Smooth muscle cell (in vitro differentiated cells): ENCODE data around the gene CACNA1G. TPM values are rescaled to one million over a fixed set of nuclear protein-coding genes. Genes with fewer than 3 reads are reported as not detected.

Source experiments
- DNase-seq: peaks from one replicate; lab custom pipeline; 2025; ENCODE audit not compliant: unreplicated experiment; lab: John Stamatoyannopoulos, UW
- H2AFZ ChIP-seq: fragments of 200-600 bp; sonication (generic); 2 replicates; pipeline ENCODE4 v1.6.0; 2016; ENCODE audit warnings: antibody characterized with exemption, low read depth, mild to moderate bottlenecking
- H3F3A ChIP-seq: fragments of 200-600 bp; sonication (generic); 2 replicates; pipeline ENCODE4 v1.6.0; 2017; ENCODE audit warnings: antibody characterized with exemption, low read depth
- H3K27ac ChIP-seq: fragments of 200-600 bp; sonication (generic); 2 replicates; pipeline ENCODE4 v1.5.1; 2016; ENCODE audit warnings: low read depth, mild to moderate bottlenecking
- H3K27me3 ChIP-seq: fragments of 200-600 bp; sonication (generic); 2 replicates; pipeline ENCODE4 v1.6.1; 2016; ENCODE audit warnings: low read depth, mild to moderate bottlenecking
- H3K36me3 ChIP-seq: fragments of 200-600 bp; sonication (generic); 2 replicates; pipeline ENCODE4 v1.5.1; 2016; ENCODE audit warnings: low read depth
- H3K4me1 ChIP-seq: fragments of 200-600 bp; sonication (generic); 2 replicates; pipeline ENCODE4 v1.5.1; 2016; ENCODE audit warnings: low read depth
- H3K4me2 ChIP-seq: fragments of 200-600 bp; sonication (generic); 2 replicates; pipeline ENCODE4 v1.6.0; 2016; ENCODE audit warnings: mild to moderate bottlenecking
- H3K4me3 ChIP-seq: fragments of 200-600 bp; sonication (generic); 2 replicates; pipeline ENCODE4 v1.5.1; 2016; ENCODE audit warnings: mild to moderate bottlenecking
- H3K79me2 ChIP-seq: fragments of 200-600 bp; sonication (generic); 2 replicates; pipeline ENCODE4 v1.6.0; 2016; ENCODE audit warnings: low read depth, mild to moderate bottlenecking
- H3K9ac ChIP-seq: fragments of 200-600 bp; sonication (generic); 2 replicates; pipeline ENCODE4 v1.6.0; 2016; ENCODE audit warnings: low read depth
- H3K9me3 ChIP-seq: fragments of 200-600 bp; sonication (generic); replicated peaks from 2 replicates; pipeline ENCODE4 v1.5.1; 2016; ENCODE audit warnings: low read depth
- H4K20me1 ChIP-seq: fragments of 200-600 bp; sonication (generic); 2 replicates; pipeline ENCODE4 v1.6.0; 2016; ENCODE audit warnings: low read depth
- WGBS: methylation state at CpG from one replicate; pipeline ENCODE4 v1.1.7; 2016; ENCODE audit warnings: low lambda C conversion rate; 5-methylcytosine and 5-hydroxymethylcytosine counted together
- polyA plus RNA-seq: library from polyadenylated mRNA; unstranded; fragments of >200 nt; fragmentation: Nextera tagmentation; extraction: Ambion mirVana; gene quantifications from 2 replicates; pipeline ENCODE4 v1.2.1, GENCODE V29; 2016
- total RNA-seq: library from RNA; depleted of rRNA; stranded (reverse); fragments of >200 nt; gene quantifications from 2 replicates; pipeline ENCODE4 v1.2.3, GENCODE V29; 2014
- TF ChIP-seq, protein P1 (sequence below): fragments of 200-600 bp; sonication (generic); IDR thresholded peaks from 2 replicates; pipeline ENCODE4 v1.5.1; 2017; ENCODE audit warnings: borderline replicate concordance, mild to moderate bottlenecking, antibody characterized with exemption; ENCODE audit not compliant: insufficient read depth, poor library complexity, severe bottlenecking

CACNA1G gene
- total and polyA plus RNA-seq, 2 experiments from 2014 or later, result 1.6 to 1.7 TPM

DNA sequence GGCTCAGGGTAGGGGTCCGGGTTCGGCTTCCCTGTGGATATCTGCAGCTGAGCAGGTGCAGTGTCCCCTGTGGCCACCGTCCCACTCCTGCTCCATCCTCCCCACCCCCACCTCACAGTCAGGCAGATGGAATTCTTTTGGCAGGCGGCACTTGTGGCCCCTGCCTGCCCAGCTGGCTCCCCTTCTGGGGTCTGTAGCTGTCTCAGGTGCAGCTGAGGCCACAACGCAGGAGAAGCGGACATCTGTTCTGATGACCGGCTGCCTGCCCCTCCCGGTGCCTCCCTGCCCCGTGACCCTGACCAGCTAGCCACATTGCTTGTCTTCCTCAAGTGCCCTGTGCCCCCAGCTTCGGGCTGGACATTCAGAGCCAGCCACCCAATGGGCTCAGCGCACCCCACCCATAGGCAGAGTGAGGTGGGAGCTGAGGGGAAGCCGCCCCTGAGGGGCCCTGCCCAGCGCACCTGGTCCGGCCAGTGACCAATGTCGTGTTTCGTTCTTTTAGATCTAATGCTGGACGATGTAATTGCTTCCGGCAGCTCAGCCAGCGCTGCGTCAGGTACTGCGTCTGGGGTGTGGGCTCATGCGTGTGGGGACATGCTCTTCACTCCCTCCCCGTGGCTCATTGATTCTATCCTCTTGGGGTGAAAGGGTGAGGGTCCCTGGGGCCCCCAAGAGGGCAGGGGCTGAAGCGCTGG is 49.0 kb downstream of the CACNA1G start:
- 93% methylated on average over 24 of the region's 24 CpGs for WGBS
- H3K9me3 ChIP-seq, result no peaks in the 10 kb centered on the region
- no peak overlapping the region for H2AFZ ChIP-seq
- no peaks in the 10 kb centered on the region for H3K27me3 ChIP-seq
- H4K20me1 ChIP-seq, result no peaks in the 10 kb centered on the region
- no peak overlapping the region for H3K27ac ChIP-seq
- no peak overlapping the region for H3K4me2 ChIP-seq
- no peak overlapping the region for H3K4me3 ChIP-seq
- no peaks in the 10 kb centered on the region for H3F3A ChIP-seq
- TF ChIP-seq, protein P1, sequence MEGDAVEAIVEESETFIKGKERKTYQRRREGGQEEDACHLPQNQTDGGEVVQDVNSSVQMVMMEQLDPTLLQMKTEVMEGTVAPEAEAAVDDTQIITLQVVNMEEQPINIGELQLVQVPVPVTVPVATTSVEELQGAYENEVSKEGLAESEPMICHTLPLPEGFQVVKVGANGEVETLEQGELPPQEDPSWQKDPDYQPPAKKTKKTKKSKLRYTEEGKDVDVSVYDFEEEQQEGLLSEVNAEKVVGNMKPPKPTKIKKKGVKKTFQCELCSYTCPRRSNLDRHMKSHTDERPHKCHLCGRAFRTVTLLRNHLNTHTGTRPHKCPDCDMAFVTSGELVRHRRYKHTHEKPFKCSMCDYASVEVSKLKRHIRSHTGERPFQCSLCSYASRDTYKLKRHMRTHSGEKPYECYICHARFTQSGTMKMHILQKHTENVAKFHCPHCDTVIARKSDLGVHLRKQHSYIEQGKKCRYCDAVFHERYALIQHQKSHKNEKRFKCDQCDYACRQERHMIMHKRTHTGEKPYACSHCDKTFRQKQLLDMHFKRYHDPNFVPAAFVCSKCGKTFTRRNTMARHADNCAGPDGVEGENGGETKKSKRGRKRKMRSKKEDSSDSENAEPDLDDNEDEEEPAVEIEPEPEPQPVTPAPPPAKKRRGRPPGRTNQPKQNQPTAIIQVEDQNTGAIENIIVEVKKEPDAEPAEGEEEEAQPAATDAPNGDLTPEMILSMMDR, result no peak
- H3K4me1 ChIP-seq, result no peaks in the 10 kb centered on the region
- H3K79me2 ChIP-seq, result no peaks in the 10 kb centered on the region
- no peaks in the 10 kb centered on the region for H3K36me3 ChIP-seq
- no peak overlapping the region for H3K9ac ChIP-seq
- DNase-seq, result no peak

DNA sequence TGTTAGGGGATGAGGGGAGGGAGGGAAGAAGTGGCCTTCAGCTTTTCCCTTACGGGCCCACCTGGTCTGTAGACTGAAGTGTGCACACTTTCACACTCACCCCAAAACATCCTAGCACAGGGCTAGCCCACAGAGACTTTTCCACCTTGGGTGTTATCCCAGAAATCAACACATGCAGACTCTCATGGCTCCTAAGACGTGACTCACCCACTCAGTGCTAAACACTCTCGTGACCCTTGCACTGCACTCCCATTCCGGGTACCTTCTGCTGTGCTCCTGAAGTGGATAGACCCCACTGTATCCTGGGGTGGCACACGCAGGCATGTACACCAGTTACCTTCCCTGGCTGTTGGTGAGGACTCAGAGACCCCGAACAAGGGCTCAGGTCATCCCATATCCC is 51.1 kb downstream of the CACNA1G start:
- Histone ChIP-seq H3K36me3 (no peaks in the 10 kb centered on the region), H3K9ac (no peak overlapping the region), H3K9me3 (no peaks in the 10 kb centered on the region), H3K4me1 (no peaks in the 10 kb centered on the region), H3K27me3 (no peaks in the 10 kb centered on the region), H3K4me2 (no peak overlapping the region), H3F3A (no peaks in the 10 kb centered on the region), H3K4me3 (no peak overlapping the region), H2AFZ (no peak overlapping the region), H3K27ac (no peak overlapping the region), H3K79me2 (no peaks in the 10 kb centered on the region), H4K20me1 (no peaks in the 10 kb centered on the region)
- 79% methylated on average over 6 of the region's 6 CpGs for WGBS
- TF ChIP-seq, protein P1, result no peak
- DNase-seq, result no peak

DNA sequence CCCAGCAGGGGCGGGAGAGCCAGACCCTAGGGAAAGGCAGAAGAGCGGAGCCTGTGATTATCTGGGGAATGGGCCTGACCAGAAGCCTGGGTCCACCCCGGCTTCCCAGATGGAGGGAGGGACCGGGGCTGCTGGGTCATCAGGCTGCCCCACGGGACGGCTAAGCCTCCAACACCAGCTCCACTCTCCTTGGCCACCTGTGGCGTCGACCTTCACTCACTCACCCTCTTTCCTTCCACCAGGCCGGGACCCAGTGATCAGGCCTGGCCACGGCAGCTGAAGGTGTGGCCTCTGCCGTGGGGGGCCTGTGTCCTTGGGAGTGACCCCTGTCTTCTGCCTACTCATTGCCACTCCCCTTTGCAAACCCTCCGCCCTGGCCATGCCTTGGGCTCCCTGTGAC is 51.8 kb downstream of the CACNA1G start:
- 97% methylated on average over 12 of the region's 12 CpGs for WGBS
- Histone ChIP-seq H3K4me1 (no peaks in the 10 kb centered on the region), H3K36me3 (no peaks in the 10 kb centered on the region), H3K4me3 (no peak overlapping the region), H4K20me1 (no peaks in the 10 kb centered on the region), H3K79me2 (no peaks in the 10 kb centered on the region), H3K4me2 (no peak overlapping the region), H3K27ac (no peak overlapping the region), H3F3A (no peaks in the 10 kb centered on the region), H3K9me3 (no peaks in the 10 kb centered on the region), H3K27me3 (no peaks in the 10 kb centered on the region), H3K9ac (no peak overlapping the region), H2AFZ (no peak overlapping the region)
- TF ChIP-seq, protein P1, result no peak
- DNase-seq, result no peak
